NCI-H1417 treated with DMSO at 0.1 percent for 48 hours (cell line): ENCODE measurements around the gene HS2ST1.
"Not testable (repeated sequence)": the region's sequence is repeated elsewhere in the genome, so short reads cannot be mapped to it uniquely, and the experiment has no call there.

Source experiments
- DNase-seq: peaks from one replicate; lab custom pipeline; 2025; lab: John Stamatoyannopoulos, UW

HS2ST1 gene

GRCh38 chr1:86925742-86926141 lies 11.3 kb downstream of the HS2ST1 start:
- DNase-seq: no peak

DNA sequence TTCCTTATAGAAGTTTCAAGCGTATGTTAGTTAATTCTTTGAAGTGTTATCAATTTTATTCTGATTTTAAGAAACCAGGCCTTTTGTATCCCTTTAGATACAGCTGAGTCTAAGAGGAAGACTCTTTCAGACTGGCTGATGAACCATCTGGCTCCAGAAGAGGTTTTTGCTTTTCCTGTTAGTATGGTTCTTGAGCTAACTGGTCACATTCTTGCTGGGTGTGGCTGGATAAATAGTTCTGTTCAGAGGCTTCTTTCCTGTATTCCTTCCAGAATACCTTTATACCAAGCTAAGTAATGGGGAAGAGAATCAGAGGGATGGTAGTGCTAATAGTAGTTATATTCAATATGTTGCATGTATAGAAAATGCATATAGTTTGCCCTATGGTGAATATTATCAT lies 12.4 kb downstream of the HS2ST1 start:
- no peak for DNase-seq

- DNase-seq: no peak
Measured at GRCh38 chr1:86928819-86929218, 14.4 kb downstream of the HS2ST1 start.

- DNase-seq: no peak
Measured at GRCh38 chr1:86933051-86933450, 18.6 kb downstream of the HS2ST1 start.

GRCh38 chr1:86933562-86934377 lies 19.3 kb downstream of the HS2ST1 start:
- no peak for DNase-seq

DNA sequence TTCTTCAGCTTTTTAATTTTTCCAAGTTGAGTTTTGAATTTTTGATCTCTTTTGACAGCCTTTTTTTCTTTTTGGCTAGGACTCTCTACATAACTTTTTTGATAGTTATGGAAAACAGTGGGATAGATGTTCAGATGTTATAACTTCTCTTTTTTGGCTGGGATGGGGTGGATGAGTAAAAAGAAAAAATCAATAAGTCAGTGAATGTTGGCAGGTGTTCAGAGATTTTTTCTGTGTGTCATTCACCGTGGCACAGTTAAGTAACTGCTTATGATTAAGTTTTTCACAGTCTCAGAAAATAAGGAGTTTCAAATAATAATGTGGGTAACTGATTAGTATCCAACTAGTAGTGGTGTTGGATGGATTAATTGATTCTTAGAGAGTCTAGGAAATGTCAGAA lies 24.0 kb downstream of the HS2ST1 start:
- no peak for DNase-seq

DNA sequence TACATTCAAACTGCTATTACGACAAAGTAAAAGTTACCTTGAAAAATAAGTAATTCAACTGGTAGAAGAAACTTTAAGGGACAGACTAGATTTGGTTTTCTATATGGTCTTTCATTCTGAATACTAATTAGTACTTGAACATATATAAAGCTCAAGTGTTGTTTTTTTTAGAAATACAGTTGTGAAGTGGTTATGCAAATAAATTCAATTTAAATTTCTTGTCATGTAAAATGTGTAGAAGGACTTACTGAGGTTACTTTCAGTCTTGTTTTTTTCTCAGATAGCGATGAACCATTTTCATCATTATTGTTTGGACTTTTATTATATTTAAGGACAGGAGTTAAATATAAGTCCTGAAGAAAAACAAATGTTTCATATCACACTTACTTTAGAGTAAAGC lies 24.4 kb downstream of the HS2ST1 start:
- DNase-seq: no peak

DNA sequence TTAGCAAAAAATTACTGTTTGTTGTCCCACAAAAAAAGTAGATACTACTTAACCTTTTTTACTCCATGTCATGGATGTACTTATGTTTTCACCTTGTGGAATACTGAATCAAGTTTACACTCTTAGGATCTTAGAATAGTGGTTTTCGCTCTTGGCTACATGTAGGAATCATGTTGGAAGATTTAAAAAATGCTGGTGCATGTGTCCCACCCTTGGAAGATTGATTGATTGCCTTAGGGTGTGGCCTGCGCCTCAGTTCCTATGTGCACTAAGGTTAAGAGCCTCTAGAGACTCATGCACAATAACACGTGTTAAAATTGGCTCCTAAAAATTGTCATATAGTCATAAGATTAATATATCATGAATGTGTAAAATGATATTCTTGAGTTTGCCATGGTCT lies 25.0 kb downstream of the HS2ST1 start:
- no peak for DNase-seq

GRCh38 chr1:86940599-86940998 lies 26.2 kb downstream of the HS2ST1 start:
- DNase-seq: no peak

DNA sequence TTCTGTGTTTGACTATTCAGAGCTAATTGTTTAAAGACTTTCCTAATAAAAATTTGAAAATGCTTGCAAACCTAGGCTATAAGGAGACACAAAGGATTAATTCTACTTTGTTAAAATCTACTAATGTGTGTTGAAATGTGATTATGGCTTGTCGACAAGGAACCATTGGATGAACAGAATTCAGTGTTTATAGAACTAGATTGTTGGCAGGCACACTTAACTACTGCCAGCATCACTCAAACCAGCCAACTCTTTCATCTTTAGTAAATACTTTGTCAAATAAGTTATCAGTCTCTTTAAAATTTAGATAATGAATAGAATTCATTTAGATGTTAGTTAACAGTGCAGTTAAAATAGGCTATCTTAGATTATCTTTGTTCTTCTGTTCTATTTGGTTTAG lies 27.6 kb downstream of the HS2ST1 start:
- DNase-seq: no peak

DNA sequence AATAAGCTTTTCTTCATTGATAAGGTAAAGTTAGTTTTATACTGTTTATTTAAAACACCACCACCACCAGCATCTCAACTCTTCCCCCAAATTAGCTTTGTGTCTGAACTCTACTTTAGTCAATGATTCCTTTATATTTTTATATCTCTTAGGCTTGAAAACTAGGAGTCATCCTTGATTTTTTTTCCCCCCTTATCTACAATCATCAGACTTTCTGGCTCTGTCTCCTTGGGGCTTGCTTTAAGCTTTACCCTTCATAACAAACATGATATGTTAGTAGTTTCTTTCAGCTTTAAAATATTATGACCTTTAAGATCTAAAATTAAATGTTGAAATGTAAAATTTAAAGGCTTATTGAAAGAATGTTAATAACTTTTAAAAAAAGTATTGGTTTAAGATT lies 28.3 kb downstream of the HS2ST1 start:
- DNase-seq: no peak

GRCh38 chr1:86948212-86948611 lies 33.8 kb downstream of the HS2ST1 start:
- no peak for DNase-seq

- no peak for DNase-seq
Measured at GRCh38 chr1:86950712-86951419, 36.4 kb downstream of the HS2ST1 start.

DNA sequence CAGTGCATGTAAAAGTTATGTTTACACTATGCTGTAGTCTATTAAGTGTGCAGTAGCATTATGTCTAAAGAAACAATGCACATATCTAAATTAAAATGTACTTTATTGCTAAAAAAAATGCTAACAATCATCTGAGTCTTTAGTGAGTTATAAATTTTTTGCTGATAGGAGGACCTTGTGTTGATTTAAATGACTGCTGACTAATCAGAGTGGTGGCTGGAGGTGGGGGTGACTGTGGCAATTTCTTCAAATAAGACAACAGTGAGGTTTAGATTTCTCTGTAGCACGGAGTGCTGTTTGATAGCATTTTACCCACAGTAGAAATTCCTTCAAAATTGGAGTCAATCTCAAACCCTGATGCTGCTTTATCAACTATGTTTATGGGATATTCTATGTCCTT lies 37.0 kb downstream of the HS2ST1 start:
- DNase-seq: no peak

- no peak for DNase-seq
Measured at GRCh38 chr1:86953167-86953566, 38.7 kb downstream of the HS2ST1 start.

- DNase-seq: no peak
Measured at GRCh38 chr1:86955678-86956077, 41.2 kb downstream of the HS2ST1 start.

- no peak for DNase-seq
Measured at GRCh38 chr1:86956221-86956620, 41.8 kb downstream of the HS2ST1 start.

- DNase-seq: no peak
Measured at GRCh38 chr1:86957221-86957620, 42.8 kb downstream of the HS2ST1 start.

DNA sequence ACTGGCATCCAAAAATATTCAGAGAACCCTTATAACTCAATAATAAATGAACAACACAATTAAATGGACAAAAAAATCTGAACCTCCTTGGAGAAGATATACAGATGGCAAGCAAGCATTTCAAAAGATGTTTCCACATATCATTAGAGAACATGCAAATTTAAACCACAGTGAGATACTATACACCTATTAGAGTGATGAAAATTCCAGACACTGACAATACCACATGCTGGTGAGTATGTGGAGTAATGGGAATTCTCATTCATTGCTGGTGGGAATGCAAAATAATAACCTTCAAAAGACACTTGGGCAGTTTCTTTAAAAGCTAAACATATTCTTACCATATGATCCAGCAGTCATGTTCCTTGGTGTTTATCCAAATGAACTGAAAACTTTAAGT lies 46.1 kb downstream of the HS2ST1 start:
- DNase-seq: no peak

- DNase-seq: not testable (repeated sequence)
Measured at GRCh38 chr1:86963841-86964240, 49.4 kb downstream of the HS2ST1 start.

DNA sequence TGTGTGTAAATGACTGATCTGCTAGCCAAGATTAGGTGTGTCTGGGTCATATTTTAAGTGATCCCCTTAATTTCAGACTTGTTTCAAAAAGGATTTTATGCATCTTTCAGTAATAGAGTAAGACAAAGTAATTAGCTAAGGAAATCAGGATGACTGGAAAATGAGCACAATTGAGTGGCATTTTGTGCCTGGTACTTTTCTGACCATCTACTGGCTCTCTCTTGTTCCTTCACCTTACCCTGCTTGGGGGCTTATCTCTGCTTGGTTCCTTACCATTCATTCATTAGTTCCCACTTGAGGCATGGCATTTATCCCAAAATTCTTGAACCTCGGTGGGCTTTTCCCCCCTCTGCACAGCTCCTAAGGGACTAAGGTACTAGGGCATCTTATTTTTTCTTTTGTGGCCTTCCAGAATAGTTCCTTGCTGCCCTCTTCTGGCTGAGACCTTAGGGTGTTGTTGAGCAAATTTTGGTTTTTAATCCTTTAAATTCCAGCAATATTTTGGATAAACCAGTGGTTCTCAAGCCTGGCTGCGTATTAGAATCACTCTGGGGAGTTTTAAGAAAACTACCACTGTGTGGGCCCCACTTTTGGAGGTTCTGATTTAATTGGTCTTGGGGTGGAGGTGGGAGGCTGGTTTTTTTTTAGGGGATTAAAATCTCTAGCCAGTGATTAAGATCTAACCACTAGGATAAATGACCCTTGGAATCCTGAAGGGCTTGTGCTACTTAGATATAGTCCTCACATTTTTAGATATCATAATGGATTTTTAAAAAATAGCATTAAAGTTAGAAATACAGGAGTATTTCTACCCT lies 50.8 kb downstream of the HS2ST1 start:
- DNase-seq: no peak

DNA sequence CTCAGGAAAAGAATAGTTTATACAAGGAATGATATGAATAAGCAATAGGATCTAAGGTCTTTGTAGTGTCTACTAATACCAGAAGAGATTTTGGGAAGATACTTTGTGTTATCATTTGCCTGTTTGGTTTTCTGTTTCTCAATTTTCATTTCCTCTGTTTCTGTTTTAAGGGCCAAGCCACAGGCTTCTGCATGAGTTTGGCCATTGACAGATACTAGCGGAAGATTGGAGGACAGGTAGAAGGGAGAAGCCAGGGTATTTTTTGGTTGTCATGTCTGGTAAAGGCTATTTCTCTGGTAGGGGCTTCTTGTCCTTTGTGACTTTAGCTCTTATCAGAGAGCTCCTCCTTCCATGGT lies 51.4 kb downstream of the HS2ST1 start:
- no peak for DNase-seq

- DNase-seq: no peak
Measured at GRCh38 chr1:86970938-86971337, 56.5 kb downstream of the HS2ST1 start.
